Trophoblast cell (in vitro differentiated cells and primary cell): ENCODE results near the gene MAGI1.

Source experiments
- DNase-seq, 2 donors: peaks; one replicate each; pipeline ENCODE4 v3.0.0-alpha.2; 2016
- H2AFZ ChIP-seq: 2 replicates; pipeline ENCODE4 v1.6.1; 2013; ENCODE audit warnings: low read length, moderate library complexity, mild to moderate bottlenecking; ENCODE audit not compliant: insufficient read depth, poor library complexity
- H2AK5ac ChIP-seq: 2 replicates; pipeline ENCODE4 v1.6.1; 2013; ENCODE audit warnings: mild to moderate bottlenecking, low read length
- H2BK120ac ChIP-seq: 2 replicates; pipeline ENCODE4 v1.6.1; 2013; ENCODE audit warnings: low read length, mild to moderate bottlenecking, moderate library complexity; ENCODE audit not compliant: insufficient read depth, poor library complexity
- H2BK12ac ChIP-seq: 2 replicates; pipeline ENCODE4 v1.6.1; 2013; ENCODE audit warnings: mild to moderate bottlenecking, low read length, moderate library complexity
- H2BK5ac ChIP-seq: 2 replicates; pipeline ENCODE4 v1.6.1; 2013; ENCODE audit warnings: low read length, low read depth, moderate library complexity, mild to moderate bottlenecking; ENCODE audit not compliant: poor library complexity
- H3K14ac ChIP-seq: 2 replicates; pipeline ENCODE4 v1.6.1; 2013; ENCODE audit warnings: mild to moderate bottlenecking, low read length
- H3K18ac ChIP-seq: 2 replicates; pipeline ENCODE4 v1.6.1; 2013; ENCODE audit warnings: mild to moderate bottlenecking, low read length
- H3K23ac ChIP-seq: 2 replicates; pipeline ENCODE4 v1.6.1; 2013; ENCODE audit warnings: low read length
- H3K27ac ChIP-seq: 2 replicates; pipeline ENCODE4 v1.5.1; 2013; ENCODE audit warnings: low read depth, mild to moderate bottlenecking, inconsistent platforms, low read length, moderate library complexity
- H3K27me3 ChIP-seq: 2 replicates; pipeline ENCODE4 v1.6.1; 2013; ENCODE audit warnings: inconsistent platforms, mild to moderate bottlenecking, low read length, moderate library complexity; ENCODE audit not compliant: insufficient read depth
- H3K36me3 ChIP-seq, 2 experiments: 1 replicate in 1 of 2; 2 replicates in 1 of 2; pipeline ENCODE4 v1.6.1; 2013; ENCODE audit warnings: low read length in 2 of 2, mild to moderate bottlenecking in 2 of 2, moderate library complexity in 1 of 2; ENCODE audit not compliant: insufficient read depth in 2 of 2, control insufficient read depth in 1 of 2
- H3K4ac ChIP-seq: 2 replicates; pipeline ENCODE4 v1.6.1; 2013; ENCODE audit warnings: low read depth, mild to moderate bottlenecking, low read length, moderate library complexity
- H3K4me1 ChIP-seq, 2 experiments: 1 replicate in 1 of 2; 2 replicates in 1 of 2; pipeline ENCODE4 v1.6.1; 2013; ENCODE audit warnings: low read length in 2 of 2, mild to moderate bottlenecking in 2 of 2, moderate library complexity in 1 of 2; ENCODE audit not compliant: insufficient read depth in 2 of 2, control insufficient read depth in 1 of 2
- H3K4me2 ChIP-seq: 2 replicates; pipeline ENCODE4 v1.6.1; 2013; ENCODE audit warnings: inconsistent platforms, mild to moderate bottlenecking, low read length, moderate library complexity
- H3K4me3 ChIP-seq: 2 replicates; pipeline ENCODE4 v1.5.1; 2013; ENCODE audit warnings: mild to moderate bottlenecking, low read depth, low read length, inconsistent platforms
- H3K79me1 ChIP-seq: one replicate; pipeline ENCODE4 v1.6.1; 2013; ENCODE audit warnings: low read length
- H3K79me2 ChIP-seq: 2 replicates; pipeline ENCODE4 v1.6.1; 2013; ENCODE audit warnings: low read length, mild to moderate bottlenecking; ENCODE audit not compliant: control insufficient read depth, insufficient read depth, poor library complexity
- H3K9ac ChIP-seq: 2 replicates; pipeline ENCODE4 v1.6.1; 2013; ENCODE audit warnings: mild to moderate bottlenecking, low read length
- H3K9me3 ChIP-seq: 2 replicates; pipeline ENCODE4 v1.6.1; 2013; ENCODE audit warnings: low read depth, mild to moderate bottlenecking, control low read depth, inconsistent platforms, low read length; ENCODE audit not compliant: insufficient read depth
- H4K12ac ChIP-seq: 2 replicates; pipeline ENCODE4 v1.6.1; 2013; ENCODE audit warnings: low read depth, mild to moderate bottlenecking, low read length, moderate library complexity
- H4K8ac ChIP-seq: 2 replicates; pipeline ENCODE4 v1.6.1; 2013; ENCODE audit warnings: low read depth, mild to moderate bottlenecking, low read length, moderate library complexity
- H4K91ac ChIP-seq: one replicate; pipeline ENCODE4 v1.6.1; 2013; ENCODE audit warnings: low read depth, mild to moderate bottlenecking, low read length, moderate library complexity
- WGBS: extraction: QIAGEN DNeasy Blood & Tissue Kit; methylation state at CpG from one replicate; pipeline ENCODE4 v1.1.7; 2013; ENCODE audit warnings: missing lambda C conversion rate; ENCODE audit not compliant: insufficient read length, insufficient coverage; ENCODE audit errors: extremely low coverage; 5-methylcytosine and 5-hydroxymethylcytosine counted together

The MAGI1 gene

GRCh38 chr3:65851827-65852226, 186.9 kb downstream of the MAGI1 start:
- H2BK5ac ChIP-seq: no peak overlapping the region
- no peak overlapping the region for H3K4me3 ChIP-seq
- H4K91ac ChIP-seq: no peak overlapping the region
- H3K79me2 ChIP-seq: no peaks in the 10 kb centered on the region
- H3K4me1 ChIP-seq: peaks cover 4 to 8% of the 10 kb centered on the region in 2 experiments
- no peak overlapping the region for H3K23ac ChIP-seq
- H3K27ac ChIP-seq: no peak overlapping the region
- no peak overlapping the region for H4K8ac ChIP-seq
- no peaks in the 10 kb centered on the region for H3K36me3 ChIP-seq
- H2BK120ac ChIP-seq: no peak overlapping the region
- H3K18ac ChIP-seq: no peak overlapping the region
- no peaks in the 10 kb centered on the region for H3K9me3 ChIP-seq
- H2AFZ ChIP-seq: no peak overlapping the region
- no peak overlapping the region for H2BK12ac ChIP-seq
- H4K12ac ChIP-seq: no peak overlapping the region
- WGBS: 100% methylated on average over 3 of the region's 4 CpGs
- H3K4me2 ChIP-seq: no peak overlapping the region
- no peak overlapping the region for H3K4ac ChIP-seq
- H3K79me1 ChIP-seq: no peaks in the 10 kb centered on the region
- peak in 1 of 2 donors; percentile 34 for DNase-seq
- H3K9ac ChIP-seq: no peak overlapping the region
- no peak overlapping the region for H2AK5ac ChIP-seq
- H3K27me3 ChIP-seq: no peaks in the 10 kb centered on the region
- H3K14ac ChIP-seq: no peak overlapping the region

DNA sequence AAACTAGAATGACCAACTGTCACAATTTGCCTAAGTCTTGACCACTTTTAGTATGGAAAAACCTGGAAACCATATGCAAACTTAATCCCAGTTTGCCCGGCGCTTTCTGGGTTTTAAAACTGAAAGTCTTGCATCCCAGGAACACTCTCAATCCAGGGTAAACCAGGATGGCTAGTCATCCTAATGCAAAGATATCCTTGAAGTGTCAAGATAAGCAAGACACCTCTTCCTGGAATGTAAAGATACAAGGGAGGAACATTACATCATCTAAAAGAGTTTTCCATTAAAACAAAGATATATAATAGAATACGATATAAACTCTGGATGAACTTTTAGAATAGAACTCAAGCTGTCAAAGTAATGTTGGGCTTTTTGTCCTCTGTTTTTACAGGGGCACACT, 188.5 kb downstream of the MAGI1 start:
- Histone ChIP-seq H4K12ac (no peak overlapping the region), H3K4me2 (no peak overlapping the region), H2AFZ (no peak overlapping the region), H3K23ac (no peak overlapping the region), H3K4me1 (peaks cover 4 to 7% of the 10 kb centered on the region in 2 experiments), H3K9ac (no peak overlapping the region), H3K27ac (no peak overlapping the region), H3K79me1 (no peaks in the 10 kb centered on the region), H4K91ac (no peak overlapping the region), H3K4ac (no peak overlapping the region), H3K9me3 (no peaks in the 10 kb centered on the region), H3K14ac (no peak overlapping the region), H2AK5ac (no peak overlapping the region), H3K36me3 (no peaks in the 10 kb centered on the region), H3K79me2 (no peaks in the 10 kb centered on the region), H2BK120ac (no peak overlapping the region), H3K4me3 (no peak overlapping the region), H4K8ac (no peak overlapping the region), H2BK5ac (no peak overlapping the region), H3K18ac (no peak overlapping the region), H3K27me3 (no peaks in the 10 kb centered on the region), H2BK12ac (no peak overlapping the region)
- no CpG with 5 or more reads among the region's 3 CpGs for WGBS
- DNase-seq: no peak

GRCh38 chr3:65848024-65848423, 190.7 kb downstream of the MAGI1 start:
- Histone ChIP-seq H3K79me1 (no peaks in the 10 kb centered on the region), H4K8ac (no peak overlapping the region), H3K18ac (no peak overlapping the region), H3K36me3 (no peaks in the 10 kb centered on the region), H2AFZ (no peak overlapping the region), H3K23ac (no peak overlapping the region), H3K79me2 (no peaks in the 10 kb centered on the region), H2BK5ac (no peak overlapping the region), H3K4ac (no peak overlapping the region), H2BK12ac (no peak overlapping the region), H2BK120ac (no peak overlapping the region), H3K9me3 (no peaks in the 10 kb centered on the region), H3K27ac (no peak overlapping the region), H3K4me1 (no peaks in the 10 kb centered on the region), H3K9ac (no peak overlapping the region), H3K27me3 (no peaks in the 10 kb centered on the region), H2AK5ac (no peak overlapping the region), H3K4me3 (no peak overlapping the region), H3K14ac (no peak overlapping the region), H3K4me2 (no peak overlapping the region), H4K12ac (no peak overlapping the region), H4K91ac (no peak overlapping the region)
- no peak for DNase-seq
- no CpG with 5 or more reads among the region's 7 CpGs for WGBS

- Histone ChIP-seq H2BK5ac (no peak overlapping the region), H3K36me3 (no peaks in the 10 kb centered on the region), H3K14ac (no peak overlapping the region), H3K79me2 (no peaks in the 10 kb centered on the region), H3K4me3 (no peak overlapping the region), H3K27ac (no peak overlapping the region), H2BK12ac (no peak overlapping the region), H3K4ac (no peak overlapping the region), H4K91ac (no peak overlapping the region), H3K23ac (no peak overlapping the region), H2AK5ac (no peak overlapping the region), H3K27me3 (no peaks in the 10 kb centered on the region), H3K4me2 (no peak overlapping the region), H3K79me1 (no peaks in the 10 kb centered on the region), H4K8ac (no peak overlapping the region), H4K12ac (no peak overlapping the region), H2BK120ac (no peak overlapping the region), H3K18ac (no peak overlapping the region), H2AFZ (no peak overlapping the region), H3K4me1 (no peaks in the 10 kb centered on the region), H3K9me3 (no peaks in the 10 kb centered on the region), H3K9ac (no peak overlapping the region)
- no peak for DNase-seq
- WGBS: no CpG with 5 or more reads among the region's 1 CpG
These were observed 191.8 kb downstream of the MAGI1 start for GRCh38 chr3:65846936-65847335.
